ENCODE measurements around the gene FAM111A. TPM values are rescaled to one million over a fixed set of nuclear protein-coding genes. Genes with fewer than 3 reads are reported as not detected.
"Not testable (repeated sequence)": the region's sequence is repeated elsewhere in the genome, so short reads cannot be mapped to it uniquely, and the experiment has no call there.

FAM111A gene, protein sequence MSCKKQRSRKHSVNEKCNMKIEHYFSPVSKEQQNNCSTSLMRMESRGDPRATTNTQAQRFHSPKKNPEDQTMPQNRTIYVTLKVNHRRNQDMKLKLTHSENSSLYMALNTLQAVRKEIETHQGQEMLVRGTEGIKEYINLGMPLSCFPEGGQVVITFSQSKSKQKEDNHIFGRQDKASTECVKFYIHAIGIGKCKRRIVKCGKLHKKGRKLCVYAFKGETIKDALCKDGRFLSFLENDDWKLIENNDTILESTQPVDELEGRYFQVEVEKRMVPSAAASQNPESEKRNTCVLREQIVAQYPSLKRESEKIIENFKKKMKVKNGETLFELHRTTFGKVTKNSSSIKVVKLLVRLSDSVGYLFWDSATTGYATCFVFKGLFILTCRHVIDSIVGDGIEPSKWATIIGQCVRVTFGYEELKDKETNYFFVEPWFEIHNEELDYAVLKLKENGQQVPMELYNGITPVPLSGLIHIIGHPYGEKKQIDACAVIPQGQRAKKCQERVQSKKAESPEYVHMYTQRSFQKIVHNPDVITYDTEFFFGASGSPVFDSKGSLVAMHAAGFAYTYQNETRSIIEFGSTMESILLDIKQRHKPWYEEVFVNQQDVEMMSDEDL
- polyA plus RNA-seq, result 23.7 TPM

DNA sequence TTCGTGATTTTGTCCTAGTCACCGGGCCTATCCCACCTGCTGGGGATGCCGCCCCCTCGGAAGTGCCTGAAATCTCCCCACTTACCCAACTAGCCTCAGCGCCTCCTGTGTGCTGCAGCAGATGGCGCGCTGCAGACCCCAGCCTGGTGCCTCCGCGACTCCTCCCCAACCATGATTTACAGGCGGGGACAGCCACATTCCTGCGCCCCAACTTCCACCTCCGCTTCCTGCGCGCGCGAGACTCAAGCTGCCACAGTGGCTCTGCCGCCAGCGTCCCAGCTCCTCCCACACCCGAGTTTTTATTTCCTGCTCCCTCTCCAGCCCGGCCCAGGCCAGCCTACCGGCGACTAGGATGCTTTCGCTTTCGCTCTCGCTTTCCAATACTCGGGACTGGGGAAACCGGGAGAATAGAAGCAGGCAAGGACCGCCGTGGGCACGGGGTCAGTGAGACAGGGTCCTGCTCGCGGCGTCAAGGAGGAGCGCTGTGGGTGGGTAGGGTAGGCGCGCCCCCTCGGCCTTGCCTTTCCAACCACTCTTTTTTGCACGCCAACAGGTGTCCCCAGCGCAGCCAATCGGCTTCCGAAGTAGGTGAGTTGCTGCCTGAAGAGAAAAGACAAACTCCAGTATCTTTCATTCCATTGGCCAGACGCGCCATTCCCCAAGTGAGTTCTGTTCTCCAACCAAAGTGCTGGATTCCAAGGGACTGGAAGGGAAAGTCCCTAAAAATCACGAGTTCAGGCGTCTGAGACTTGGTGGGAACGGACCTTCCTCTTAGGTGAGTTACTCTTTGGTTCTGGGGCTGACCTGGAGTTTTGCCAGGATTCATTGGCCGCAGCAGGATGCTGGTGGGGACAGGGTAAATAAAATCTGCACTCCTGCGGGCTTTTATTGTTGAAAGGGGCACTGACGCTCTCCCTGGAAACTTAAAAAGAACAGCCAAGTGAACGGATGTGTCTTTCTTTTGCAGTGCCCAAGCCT lies at the start of gene FAM111A:
TSS of gene FAM111A (plus strand) at position 327 of the 978 bp plus-strand sequence. CDS start 6,017 bp downstream, outside the sequence.
- Mint-ChIP-seq H3K9me3 (no peaks in the 10 kb centered on the region), H3K27me3 (no peaks in the 10 kb centered on the region), H3K4me3 (peak within 1 kb of the TSS; percentile 98 to 99 (median 98)), H3K36me3 (no peaks in the 10 kb centered on the region), H3K4me1 (peaks cover 43 to 53% (median 51%) of the 10 kb centered on the region in 3 donors), H3K27ac (peak within 1 kb of the TSS; percentile 93 to 98 (median 96))

DNA sequence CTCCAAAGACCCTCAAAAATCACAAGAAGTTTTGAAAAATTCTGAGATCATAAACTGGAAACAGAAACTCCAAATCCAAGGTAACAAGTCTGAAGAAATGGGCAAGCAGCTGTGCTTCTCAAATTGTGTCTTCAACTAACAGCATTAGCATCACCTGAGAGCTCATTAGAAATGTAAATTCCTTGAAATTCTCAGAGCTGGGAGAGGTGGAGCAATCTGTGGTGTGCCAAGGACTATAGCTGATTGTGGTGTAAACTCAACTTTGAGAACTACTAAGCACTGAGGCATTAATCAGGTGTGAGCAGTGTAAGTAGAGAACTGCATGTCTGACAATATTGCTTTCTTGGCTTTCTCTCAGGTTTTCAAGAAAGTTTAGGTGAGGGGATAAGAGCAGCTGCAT lies 49.1 kb upstream of the FAM111A start:
- not testable (repeated sequence) for H3K4me3 Mint-ChIP-seq
- Mint-ChIP-seq H3K36me3 (peaks cover 11% of the 10 kb centered on the region), H3K4me1 (peaks cover 35 to 51% (median 48%) of the 10 kb centered on the region in 3 donors)

GRCh38 chr11:59095225-59095624 lies 47.4 kb upstream of the FAM111A start:
- peaks cover 36 to 53% (median 49%) of the 10 kb centered on the region in 3 donors for H3K4me1 Mint-ChIP-seq
- peak overlapping the region; percentile 3 to 96 (median 70) for H3K4me3 Mint-ChIP-seq
- not testable (repeated sequence) for H3K27me3 Mint-ChIP-seq, H3K9me3 Mint-ChIP-seq
- peak overlapping the region; percentile 15 to 96 (median 71) for H3K27ac Mint-ChIP-seq
- H3K36me3 Mint-ChIP-seq, result peaks cover 12% of the 10 kb centered on the region

More for the DNA sequence above, 49.1 kb upstream of the FAM111A start:
- H3K9me3 Mint-ChIP-seq, H3K27ac Mint-ChIP-seq, H3K27me3 Mint-ChIP-seq: not testable (repeated sequence)

- H3K9me3 Mint-ChIP-seq, H3K27me3 Mint-ChIP-seq: not testable (repeated sequence)
- Mint-ChIP-seq H3K4me1 (peaks cover 43 to 60% (median 54%) of the 10 kb centered on the region in 3 donors), H3K4me3 (peak overlapping the region in 3 of 4 donors; percentile 65 to 96 (median 88)), H3K27ac (peak overlapping the region; percentile 71 to 96 (median 81)), H3K36me3 (peaks cover 12% of the 10 kb centered on the region)
Measured at GRCh38 chr11:59095972-59096575, 46.6 kb upstream of the FAM111A start.

DNA sequence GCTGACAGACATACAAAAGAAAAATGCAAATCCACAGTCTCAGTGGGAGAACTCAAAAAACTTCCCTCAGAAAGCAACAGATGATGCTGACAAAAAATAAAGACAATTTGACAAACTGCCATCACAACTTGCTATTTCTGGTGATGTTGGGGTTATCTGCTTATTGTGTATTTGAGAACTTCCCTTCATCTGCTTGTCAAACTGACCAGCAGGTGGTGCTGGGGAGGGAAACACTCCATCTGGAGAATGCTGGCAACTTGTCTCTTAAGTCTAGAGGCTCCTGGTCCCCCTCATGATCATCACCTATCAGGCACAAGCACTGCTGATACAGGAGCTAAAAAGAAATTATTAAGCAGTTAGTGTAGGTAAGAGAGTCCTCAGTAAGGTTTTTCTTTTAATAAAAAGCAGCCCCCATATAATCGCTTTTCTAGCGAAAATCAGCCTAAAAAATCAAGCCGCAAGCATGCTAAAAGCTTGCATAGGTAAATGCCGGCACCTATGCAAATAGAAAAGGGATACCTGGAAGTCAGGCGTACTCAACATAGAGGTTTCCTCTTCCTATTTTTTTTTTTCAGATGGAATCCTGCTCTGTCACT lies 45.4 kb upstream of the FAM111A start:
- Mint-ChIP-seq H3K36me3 (peaks cover 8% of the 10 kb centered on the region), H3K27me3 (no peaks in the 10 kb centered on the region), H3K4me3 (peak overlapping the region; percentile 65 to 96 (median 84)), H3K27ac (peak overlapping the region; percentile 71 to 96 (median 81)), H3K9me3 (peaks cover 0 to 9% (median 5%) of the 10 kb centered on the region in 3 donors), H3K4me1 (peaks cover 52 to 67% (median 63%) of the 10 kb centered on the region in 3 donors)

DNA sequence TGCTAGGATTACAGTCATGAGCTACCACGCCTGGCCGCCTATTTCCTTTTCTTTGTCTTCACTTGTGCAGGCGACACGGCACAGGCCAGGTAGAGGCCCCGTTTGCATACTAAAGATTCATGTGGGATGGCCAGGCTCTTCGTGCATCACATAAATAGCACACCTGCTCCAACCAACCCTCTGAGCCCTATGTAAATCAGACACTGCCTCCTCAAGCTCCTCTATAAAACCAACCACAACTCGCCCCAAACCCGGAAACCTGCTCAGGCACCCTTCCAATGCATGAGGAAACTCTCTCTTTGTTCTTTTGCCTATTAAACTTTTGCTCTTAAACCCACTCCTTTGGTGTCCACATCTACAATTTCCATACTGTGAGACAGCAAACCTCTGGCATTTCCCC lies 44.7 kb upstream of the FAM111A start:
- H3K9me3 Mint-ChIP-seq, H3K36me3 Mint-ChIP-seq, H3K27me3 Mint-ChIP-seq: not testable (repeated sequence)
- Mint-ChIP-seq H3K4me1 (peaks cover 59 to 70% (median 69%) of the 10 kb centered on the region in 3 donors), H3K27ac (peak overlapping the region; percentile 71 to 88 (median 81)), H3K4me3 (peak overlapping the region; percentile 65 to 96 (median 84))

DNA sequence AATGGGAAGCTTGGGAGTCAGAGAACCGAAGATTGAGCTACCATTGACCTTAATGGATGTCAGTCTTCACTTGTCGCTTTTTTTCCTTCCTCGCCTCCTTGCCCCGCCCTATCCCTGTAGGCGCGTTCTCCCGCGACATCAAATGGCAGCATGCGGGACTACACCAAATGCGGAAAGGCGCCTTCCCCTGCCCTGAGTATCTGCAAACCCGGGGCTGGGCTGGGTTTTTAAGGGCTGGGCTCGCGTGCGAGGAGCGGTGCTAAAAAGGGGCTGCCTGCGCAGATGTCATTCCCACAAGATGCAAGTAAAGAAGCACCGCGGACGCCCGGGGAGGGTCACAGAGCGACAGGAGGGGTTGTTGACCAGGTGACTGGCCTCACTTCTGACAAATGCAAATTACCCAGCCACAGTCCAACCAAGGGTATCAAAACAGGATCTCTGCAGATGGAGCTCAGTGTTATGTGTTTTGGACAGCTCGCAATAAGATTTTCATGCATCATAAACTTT lies 40.3 kb upstream of the FAM111A start:
- Mint-ChIP-seq H3K36me3 (peaks cover 3% of the 10 kb centered on the region), H3K27me3 (peaks cover 3% of the 10 kb centered on the region), H3K4me1 (peaks cover 59 to 75% (median 64%) of the 10 kb centered on the region in 3 donors), H3K4me3 (peak overlapping the region; percentile 86 to 98 (median 90)), H3K27ac (peak overlapping the region; percentile 72 to 94 (median 93)), H3K9me3 (peaks cover 0 to 9% (median 5%) of the 10 kb centered on the region in 3 donors)

GRCh38 chr11:59106363-59107336 lies 36.0 kb upstream of the FAM111A start, which contains the start of gene FAM111B:
TSS of gene FAM111B (plus strand) at chr11:59107237. CDS start at chr11:59109626, 2,389 bp downstream.
- Mint-ChIP-seq H3K27ac (peak within 1 kb of the TSS; percentile 69 to 90 (median 79)), H3K27me3 (peaks cover 6% of the 10 kb centered on the region)

GRCh38 chr11:59107721-59108120 lies 34.9 kb upstream of the FAM111A start:
- peak overlapping the region; percentile 83 to 97 (median 91) for H3K4me3 Mint-ChIP-seq
- not testable (repeated sequence) for H3K9me3 Mint-ChIP-seq, H3K36me3 Mint-ChIP-seq, H3K27me3 Mint-ChIP-seq
- H3K27ac Mint-ChIP-seq, result peak overlapping the region in 2 of 3 donors; percentile 69 to 79
- peaks cover 45 to 54% (median 49%) of the 10 kb centered on the region in 3 donors for H3K4me1 Mint-ChIP-seq

More at GRCh38 chr11:59106363-59107336, 36.0 kb upstream of the FAM111A start, which contains the start of gene FAM111B:
- Mint-ChIP-seq H3K4me1 (peaks cover 52 to 65% (median 57%) of the 10 kb centered on the region in 3 donors), H3K36me3 (peaks cover 2% of the 10 kb centered on the region), H3K9me3 (no peaks in the 10 kb centered on the region), H3K4me3 (peak within 1 kb of the TSS; percentile 83 to 97 (median 91))

DNA sequence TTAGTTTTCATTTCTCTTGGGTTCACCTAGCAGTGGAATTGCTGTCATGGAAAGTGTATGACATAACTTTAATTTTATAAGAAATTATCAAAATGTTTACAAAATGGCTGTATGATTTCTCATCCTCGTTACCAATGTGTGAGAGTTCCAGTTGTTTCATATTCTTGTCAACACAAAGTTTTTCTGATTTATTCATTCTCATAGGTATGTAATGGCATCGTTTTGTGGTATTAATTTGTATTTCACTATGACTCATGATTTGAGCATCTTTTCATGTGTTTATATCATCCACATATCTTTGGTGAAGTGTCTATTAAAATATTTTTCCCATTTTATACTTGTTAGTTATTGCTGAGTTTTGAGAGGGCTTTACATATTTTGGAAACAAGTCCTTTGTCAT lies 30.2 kb upstream of the FAM111A start:
- Mint-ChIP-seq H3K9me3 (peaks cover 4 to 5% (median 4%) of the 10 kb centered on the region in 3 donors), H3K27ac (no peak overlapping the region), H3K4me1 (peaks cover 21 to 22% (median 22%) of the 10 kb centered on the region in 3 donors), H3K36me3 (peaks cover 6% of the 10 kb centered on the region), H3K4me3 (no peak overlapping the region), H3K27me3 (peaks cover 3% of the 10 kb centered on the region)

DNA sequence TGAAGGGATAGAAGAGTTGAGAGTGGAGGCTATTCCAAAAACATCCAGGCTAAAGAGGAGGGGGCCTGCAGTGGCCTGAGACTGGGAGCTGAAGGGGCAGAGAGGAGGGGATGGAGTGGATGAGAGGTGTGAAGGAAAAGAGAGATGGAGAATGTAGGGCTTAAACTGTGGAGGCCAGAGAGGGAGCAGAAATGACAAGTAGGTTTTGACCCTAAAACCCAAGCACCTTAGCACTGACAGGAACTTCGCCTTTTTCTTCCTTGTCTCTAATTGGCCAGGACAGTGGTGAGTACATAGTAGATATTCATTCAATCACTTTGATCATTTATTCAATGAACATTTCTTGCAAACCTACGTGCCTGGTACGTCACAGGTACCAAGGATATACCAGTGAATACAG lies 28.3 kb upstream of the FAM111A start:
- peaks cover 8 to 20% (median 10%) of the 10 kb centered on the region in 3 donors for H3K9me3 Mint-ChIP-seq
- H3K27me3 Mint-ChIP-seq, result no peaks in the 10 kb centered on the region
- H3K27ac Mint-ChIP-seq, result no peak overlapping the region
- peaks cover 6% of the 10 kb centered on the region for H3K36me3 Mint-ChIP-seq
- H3K4me1 Mint-ChIP-seq, result peaks cover 2 to 5% (median 4%) of the 10 kb centered on the region in 3 donors
- H3K4me3 Mint-ChIP-seq, result no peak overlapping the region

- H3K4me3 Mint-ChIP-seq, result no peak overlapping the region
- peaks cover 0 to 5% (median 0%) of the 10 kb centered on the region in 3 donors for H3K4me1 Mint-ChIP-seq
- no peaks in the 10 kb centered on the region for H3K27me3 Mint-ChIP-seq
- H3K36me3 Mint-ChIP-seq, result peaks cover 7% of the 10 kb centered on the region
- peaks cover 8 to 21% (median 10%) of the 10 kb centered on the region in 3 donors for H3K9me3 Mint-ChIP-seq
- no peak overlapping the region for H3K27ac Mint-ChIP-seq
Measured at GRCh38 chr11:59115553-59115952, 27.1 kb upstream of the FAM111A start.
